Thyroid gland (tissue), 4 donors: ENCODE measurements around the gene UNC5C.

Experiments used
- CTCF ChIP-seq, 6 experiments: fragments of 200-600 bp in 3 of 6; fragments of 450-650 bp in 3 of 6; sonication (generic) in 3 of 6; IDR thresholded peaks; one replicate each; pipeline ENCODE4 v1.5.1; 2016 to 2019; ENCODE audit warnings: antibody characterized with exemption in 6 of 6, mild to moderate bottlenecking in 2 of 6, inconsistent platforms in 1 of 6, moderate library complexity in 1 of 6
- POLR2A ChIP-seq, 2 donors: fragments of 450-650 bp; IDR thresholded peaks; one replicate each; pipeline ENCODE4 v1.6.1; 2017; ENCODE audit warnings: antibody characterized with exemption in 2 of 2, mild to moderate bottlenecking in 2 of 2, moderate library complexity in 1 of 2

DNA sequence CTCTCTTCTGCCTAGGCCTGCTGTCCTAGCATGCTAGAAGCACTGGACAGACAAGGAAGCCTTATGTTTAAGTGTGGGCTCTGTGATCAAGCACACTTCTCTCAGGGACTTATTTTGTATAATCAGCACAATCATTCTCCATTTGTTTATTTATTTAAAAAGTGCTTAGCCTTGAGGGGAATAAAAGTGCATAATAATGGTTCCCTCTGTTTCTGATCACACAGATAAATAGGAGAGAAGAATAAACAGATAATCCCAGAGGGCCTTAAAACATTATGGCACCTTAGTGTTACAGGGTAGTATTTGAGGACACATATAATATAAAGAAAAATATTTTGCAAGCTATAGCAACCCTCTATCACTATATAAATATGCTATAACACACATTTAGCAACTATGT is 146.5 kb downstream of the UNC5C start:
- TF ChIP-seq CTCF (IDR thresholded peaks at IDR 0.05) (no peak), POLR2A (IDR thresholded peaks at IDR 0.05) (no peak)
